Stimulated activated CD4-positive, alpha-beta T cell treated with anti-CD3 and anti-CD28 coated beads, Interleukin-2, amount 100 ng/mL, for 4 hours (primary cell): ENCODE results near the gene PIP5K1A.

Experiments used
- DNase-seq: peaks from one replicate; pipeline ENCODE4 v3.0.0-alpha.2; 2020; ENCODE audit warnings: low read depth

The PIP5K1A gene

DNA sequence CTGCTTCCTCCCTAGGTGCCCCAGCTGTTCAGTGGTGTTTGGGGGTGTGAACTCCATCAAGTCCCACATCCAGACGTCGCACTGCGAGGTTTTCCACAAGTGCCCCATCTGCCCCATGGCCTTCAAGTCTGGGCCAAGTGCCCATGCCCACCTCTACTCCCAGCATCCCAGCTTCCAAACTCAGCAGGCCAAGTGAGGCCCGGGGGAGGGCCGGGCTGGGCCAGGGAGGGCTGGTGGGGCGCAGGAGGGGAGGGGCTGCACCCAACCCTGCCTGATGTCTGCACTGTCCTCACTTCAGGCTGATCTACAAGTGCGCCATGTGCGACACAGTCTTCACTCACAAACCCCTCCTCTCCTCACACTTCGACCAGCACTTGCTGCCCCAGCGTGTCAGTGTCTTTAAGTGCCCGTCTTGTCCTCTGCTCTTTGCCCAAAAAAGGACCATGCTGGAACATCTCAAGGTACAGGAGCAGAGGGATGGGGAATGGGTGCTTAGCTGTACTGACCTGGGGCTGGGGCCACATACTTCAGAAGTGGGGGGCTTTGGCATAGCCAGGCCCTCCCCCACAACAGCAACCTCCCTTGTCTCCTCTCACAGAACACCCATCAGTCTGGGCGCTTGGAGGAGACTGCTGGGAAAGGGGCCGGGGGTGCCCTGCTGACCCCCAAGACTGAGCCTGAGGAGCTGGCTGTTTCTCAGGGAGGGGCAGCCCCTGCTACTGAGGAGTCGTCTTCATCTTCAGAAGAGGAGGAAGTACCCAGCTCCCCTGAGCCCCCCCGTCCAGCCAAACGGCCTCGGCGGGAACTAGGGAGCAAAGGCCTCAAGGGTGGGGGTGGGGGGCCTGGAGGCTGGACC is 91.0 kb downstream of the PIP5K1A start:
- DNase-seq, result no peak

DNA sequence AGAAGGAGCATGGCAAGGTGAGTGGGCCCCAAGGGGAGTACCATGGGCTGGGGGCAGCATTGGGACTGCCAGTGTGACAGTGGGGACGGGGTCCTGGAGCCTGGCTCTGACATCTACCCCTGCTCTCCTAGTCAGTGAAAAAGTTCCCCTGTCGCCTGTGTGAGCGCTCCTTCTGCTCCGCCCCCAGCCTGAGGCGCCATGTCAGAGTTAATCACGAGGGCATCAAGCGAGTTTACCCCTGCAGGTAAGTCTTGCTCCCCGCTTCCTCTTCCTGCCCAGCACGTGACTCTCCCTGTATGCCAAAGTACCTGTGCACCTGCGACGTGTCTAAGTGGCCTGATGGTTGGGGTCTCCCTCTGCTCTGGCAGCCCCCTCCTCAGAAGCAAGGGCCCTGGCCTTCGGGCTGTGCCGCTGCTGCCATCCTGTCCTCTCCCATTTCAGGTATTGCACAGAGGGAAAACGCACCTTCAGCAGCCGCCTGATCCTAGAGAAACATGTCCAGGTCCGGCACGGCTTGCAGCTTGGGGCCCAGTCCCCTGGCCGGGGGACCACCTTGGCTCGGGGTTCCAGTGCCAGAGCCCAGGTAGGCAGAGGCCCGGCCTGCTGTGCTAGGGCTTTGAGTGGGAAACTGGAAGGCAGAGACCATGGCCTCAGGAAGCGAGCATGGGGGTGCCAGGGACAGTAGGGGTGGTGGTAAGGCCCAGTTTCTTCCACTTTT is 91.8 kb downstream of the PIP5K1A start:
- DNase-seq, result no peak

DNA sequence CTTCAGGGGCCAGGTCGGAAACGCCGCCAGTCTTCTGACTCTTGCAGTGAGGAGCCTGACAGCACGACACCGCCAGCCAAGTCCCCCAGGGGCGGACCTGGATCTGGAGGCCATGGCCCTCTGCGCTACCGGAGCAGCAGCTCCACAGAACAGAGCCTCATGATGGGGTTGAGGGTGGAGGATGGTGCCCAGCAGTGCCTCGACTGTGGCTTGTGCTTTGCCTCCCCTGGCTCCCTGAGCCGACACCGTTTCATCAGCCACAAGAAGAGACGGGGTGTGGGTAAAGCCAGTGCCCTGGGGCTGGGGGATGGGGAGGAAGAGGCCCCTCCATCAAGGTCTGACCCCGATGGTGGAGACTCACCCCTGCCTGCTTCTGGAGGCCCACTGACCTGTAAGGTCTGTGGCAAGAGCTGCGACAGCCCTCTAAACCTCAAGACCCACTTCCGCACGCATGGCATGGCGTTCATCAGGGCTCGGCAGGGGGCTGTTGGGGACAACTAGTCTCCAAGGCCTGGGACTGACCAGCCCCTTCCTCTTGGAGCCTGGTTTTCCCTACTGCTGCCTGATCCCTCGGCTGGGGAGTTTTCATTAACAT is 92.5 kb downstream of the PIP5K1A start:
- no peak for DNase-seq

- DNase-seq, result no peak
Observed at GRCh38 chr1:151292207-151293030, 94.1 kb downstream of the PIP5K1A start.

- no peak for DNase-seq
Observed at GRCh38 chr1:151293093-151293492, 94.7 kb downstream of the PIP5K1A start.

DNA sequence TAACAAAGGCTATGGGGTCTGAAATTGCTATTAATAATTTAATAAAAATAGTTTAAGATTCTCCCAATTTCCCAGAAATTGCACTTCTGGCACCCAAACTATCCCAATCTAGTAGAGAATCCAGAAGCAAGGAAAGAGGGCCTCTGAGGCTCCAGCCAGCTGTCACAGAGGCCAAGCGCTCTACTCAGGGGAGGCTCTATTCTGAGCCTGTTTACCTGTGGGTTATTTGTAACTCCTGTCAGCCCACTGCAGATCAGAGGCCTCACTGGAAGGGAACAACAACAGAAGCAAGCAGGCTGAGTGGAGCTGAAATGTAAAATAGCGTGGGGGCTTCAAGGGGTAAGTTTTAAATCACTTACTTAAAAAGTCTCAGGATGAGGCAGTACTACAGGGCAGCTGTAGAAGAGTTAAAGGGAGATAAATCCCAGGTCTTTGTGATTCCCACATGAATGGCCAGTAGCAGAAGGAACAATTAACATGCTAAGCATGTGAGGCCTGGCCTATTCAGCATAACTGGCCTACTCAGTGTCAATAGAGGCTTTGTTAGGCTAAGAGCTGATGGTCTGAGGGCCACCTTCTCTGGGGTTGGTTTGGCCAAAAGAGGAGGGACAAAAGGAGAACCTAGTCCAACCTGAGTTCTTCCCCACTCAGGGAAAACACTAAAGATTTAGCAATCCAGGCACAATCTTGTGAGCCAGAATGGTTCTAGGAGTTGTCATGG is 96.5 kb downstream of the PIP5K1A start:
- DNase-seq, result no peak
